NCI-H2196 (cell line): ENCODE results near the gene PRR23B.

ENCODE experiments used
- DNase-seq: peaks from one replicate; lab custom pipeline; 2025; ENCODE audit not compliant: unreplicated experiment; lab: John Stamatoyannopoulos, UW

The PRR23B gene

DNA sequence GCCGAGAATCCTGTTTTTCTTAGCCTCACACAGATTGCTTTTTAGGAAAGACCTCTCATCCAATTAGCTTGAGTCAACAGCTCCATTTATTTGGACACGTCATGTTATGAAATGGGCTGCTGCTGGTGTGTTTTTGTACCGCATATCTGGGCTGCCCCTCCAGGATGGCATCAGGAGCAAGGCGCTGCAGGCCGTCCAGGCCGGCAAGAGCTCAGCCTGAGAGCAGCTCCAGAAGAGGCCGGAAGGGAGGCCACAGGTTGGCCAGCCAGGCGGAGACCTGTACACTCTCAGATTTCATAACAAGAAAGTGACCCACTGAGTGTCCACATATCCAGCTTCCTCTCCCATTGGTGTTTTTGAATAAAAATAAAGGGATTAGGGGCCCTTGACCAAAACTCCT lies 45.4 kb downstream of the PRR23B start:
- no peak for DNase-seq

DNA sequence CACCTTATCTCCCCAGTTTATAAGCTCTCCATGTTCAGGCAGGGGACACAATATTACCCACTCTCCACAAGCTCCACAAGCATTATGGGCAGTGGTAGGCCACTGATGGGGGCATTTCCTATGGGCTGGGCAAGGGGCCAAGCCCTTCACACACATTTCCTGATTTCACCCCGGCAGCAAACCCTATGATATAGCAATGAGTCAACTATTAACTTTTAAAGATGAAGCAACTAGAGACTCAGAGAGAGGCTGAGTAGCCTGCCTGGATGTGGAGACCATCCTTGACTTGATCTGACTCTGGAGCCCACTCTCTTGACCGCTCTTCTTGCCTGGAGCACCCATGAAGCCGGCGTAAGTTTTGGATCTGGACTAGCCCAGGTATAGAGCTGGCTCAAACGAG lies 46.3 kb downstream of the PRR23B start:
- no peak for DNase-seq

DNA sequence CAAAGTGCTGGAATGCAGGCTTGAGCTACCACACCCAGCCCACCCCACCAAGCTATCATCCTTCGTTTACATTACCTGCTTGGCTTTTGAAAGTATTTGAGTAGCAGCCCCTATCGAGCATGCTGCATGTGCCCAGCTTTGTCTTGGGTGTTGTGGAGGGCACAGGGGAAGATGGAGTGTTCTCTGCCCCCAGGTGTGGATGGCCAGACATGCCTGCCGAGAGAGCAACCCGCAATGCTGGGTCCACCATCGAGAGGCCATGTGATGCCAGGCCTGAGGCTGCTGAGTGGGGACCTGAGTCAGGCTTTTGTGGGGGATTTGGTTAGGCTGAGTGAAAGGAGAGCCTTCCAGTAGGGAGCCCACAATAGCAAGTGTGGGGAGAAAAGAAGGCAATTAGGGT lies 47.8 kb downstream of the PRR23B start:
- no peak for DNase-seq

DNA sequence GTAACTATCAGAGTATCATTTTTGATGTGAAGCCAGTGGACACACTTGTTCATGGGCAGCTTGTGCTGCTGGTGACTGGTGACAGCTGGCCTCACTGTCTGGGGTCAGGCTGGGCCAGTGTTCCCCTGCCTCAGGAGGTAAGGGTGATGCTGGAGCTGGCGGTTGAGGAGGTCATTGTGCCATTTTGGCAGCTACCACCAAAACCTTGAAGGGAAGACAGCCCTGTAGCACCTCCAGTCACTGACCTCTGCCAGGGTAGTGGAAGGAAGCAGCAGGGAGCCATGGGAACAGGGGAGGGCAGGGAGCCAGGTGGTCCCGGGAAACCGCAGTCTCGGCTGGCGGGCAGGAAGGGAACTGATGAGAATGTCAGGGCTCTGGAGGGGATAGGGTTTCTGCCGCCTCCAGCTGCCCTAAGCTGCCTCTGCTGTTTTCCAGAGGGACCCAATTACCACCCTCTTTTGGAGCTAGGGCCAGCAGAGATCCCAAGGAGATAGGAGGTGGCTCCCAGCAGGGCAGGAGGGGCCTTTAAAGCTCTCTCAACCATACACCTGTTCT lies 48.9 kb downstream of the PRR23B start:
- no peak for DNase-seq
